COR-L47 (cell line): ENCODE results near the gene IRF2BPL.
"Not testable (repeated sequence)": the region's sequence is repeated elsewhere in the genome, so short reads cannot be mapped to it uniquely, and the experiment has no call there.

Source experiments
- DNase-seq: peaks from one replicate; lab custom pipeline; 2025; lab: John Stamatoyannopoulos, UW

Gene IRF2BPL

DNA sequence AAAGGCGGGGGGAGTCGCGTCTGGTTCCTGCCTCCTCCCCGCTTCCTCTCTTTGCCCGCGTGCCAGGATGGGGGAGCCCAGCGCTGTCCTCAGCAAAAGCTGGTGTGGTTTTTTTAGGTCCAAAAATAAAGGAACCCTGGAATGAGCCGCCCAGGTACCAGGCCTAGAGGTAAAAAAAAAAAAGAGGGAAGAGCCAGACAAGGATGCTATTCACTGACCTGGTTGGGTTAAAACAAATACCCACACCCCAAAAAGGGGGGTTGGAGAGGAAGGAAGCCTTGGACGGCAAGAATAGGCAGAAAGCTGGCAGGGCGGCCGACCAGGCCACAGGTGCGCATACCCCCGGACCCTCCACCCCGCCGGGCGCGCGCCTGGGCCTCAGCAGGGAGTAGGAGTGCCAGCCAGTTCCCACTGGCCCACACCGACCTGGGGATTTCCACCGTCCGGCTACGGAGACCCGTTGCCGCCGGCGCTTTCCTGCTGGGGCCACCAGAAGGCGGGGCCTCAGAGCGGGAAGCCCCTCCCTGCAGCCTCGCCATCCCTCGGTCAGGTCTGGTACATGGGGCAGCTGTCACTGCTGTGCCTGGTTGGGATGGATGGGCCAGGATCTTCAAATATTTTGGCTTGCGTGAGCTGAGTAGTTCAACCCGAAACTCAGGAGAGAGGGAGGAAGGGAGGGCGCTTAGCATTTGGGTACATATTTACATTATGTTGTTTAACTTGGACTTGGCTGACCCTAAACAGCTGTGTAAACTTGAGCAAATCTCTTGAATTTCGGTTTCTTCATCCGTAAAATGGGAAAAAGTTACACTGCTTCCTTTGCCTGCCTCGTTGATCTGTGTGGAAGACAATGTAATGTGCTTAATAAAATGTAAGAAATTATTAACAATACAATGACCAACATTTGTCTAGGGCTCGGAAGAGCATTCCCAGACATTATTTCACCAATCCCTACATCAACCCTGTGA is 5.4 kb upstream of the IRF2BPL start:
- peak; percentile 85 for DNase-seq

DNA sequence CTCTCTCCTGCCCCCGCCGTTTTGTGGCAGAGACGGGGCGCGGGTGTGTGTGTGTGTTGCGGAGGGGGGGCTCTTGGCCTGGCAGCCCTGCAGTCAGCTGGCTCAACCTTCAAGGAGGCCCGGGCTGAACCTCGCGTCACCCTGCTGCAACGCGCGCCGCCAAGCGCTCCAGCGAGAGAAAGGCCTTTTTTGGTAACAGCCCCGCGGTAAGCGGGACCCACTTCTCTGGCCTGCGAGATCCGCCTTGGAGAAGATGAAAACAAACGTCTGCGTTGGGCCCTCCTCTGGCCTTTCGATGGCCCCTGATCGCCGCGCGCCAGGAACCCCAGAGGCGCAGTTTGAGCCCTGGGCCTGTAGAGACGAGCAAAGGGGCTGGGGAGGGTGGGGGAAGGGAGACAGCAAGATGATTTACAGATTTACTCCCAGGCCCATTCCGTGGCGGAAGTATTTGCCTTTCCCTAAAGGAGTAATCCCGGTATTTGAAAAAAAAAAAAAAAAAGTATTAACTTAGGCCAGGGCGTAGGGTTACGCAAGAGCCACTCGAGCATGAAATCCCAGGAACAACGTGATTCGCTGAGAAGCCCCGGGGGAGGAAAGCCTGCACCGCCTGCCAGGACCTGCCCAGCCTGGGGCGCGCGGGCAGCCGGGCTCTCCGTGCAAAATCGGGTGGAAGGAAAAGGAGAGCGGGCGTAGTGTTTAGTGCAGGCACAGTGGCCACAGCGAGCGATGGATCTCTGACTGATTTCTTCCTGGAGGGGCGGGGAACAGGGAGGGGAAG is 4.5 kb upstream of the IRF2BPL start:
- DNase-seq = peak; percentile 81

DNA sequence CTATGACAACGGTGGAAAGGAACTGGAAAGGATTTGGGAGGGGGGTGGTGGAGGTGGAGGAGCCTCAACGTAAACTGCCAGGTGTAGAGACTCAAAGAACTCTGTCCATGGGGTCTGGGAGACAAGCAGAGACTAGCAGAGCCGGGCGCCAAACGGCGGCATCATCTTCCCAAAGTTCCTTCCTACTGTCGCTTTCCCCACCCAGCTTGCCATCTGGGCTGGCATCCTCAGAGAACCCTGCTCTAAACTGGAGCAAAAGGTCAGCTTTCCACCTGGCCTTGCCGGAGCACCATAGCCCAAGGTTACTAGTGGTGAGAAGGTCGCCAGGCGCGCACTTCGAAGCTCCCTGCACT is 4.0 kb upstream of the IRF2BPL start:
- no peak for DNase-seq

DNA sequence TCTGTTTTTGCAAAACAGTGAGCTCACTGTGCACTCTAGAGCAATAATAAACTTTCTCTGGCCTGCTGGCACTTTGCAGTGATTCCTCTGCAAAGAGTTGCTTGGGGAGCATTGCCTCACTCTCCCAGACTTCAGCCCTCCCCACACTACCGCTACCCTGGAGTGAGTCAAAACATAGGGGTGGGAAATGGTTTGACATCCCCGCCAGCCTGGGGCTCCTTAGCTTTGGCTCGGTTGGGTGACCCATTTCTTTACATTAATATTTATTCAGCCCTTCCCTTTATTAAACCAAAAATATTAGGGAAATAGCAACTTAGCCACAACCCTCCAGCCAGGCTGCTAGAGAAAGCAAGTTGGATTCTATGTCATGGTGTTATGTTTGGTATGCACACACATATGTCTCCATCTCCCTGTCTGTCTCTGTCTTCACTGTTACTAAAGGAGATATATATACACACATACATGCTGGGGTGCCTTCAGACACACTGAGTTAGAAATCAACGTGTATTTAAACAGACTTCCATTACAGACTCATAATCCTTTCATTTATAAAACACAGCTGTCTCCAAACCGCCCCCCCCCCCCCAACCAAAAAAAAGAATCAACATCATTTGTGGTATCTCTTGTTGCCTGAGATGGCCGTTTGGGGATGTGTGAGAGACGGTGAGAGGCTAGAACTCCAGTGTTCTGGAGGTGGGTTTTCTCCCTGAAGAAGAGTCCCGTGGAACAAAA is 3.4 kb upstream of the IRF2BPL start:
- DNase-seq = no peak

DNA sequence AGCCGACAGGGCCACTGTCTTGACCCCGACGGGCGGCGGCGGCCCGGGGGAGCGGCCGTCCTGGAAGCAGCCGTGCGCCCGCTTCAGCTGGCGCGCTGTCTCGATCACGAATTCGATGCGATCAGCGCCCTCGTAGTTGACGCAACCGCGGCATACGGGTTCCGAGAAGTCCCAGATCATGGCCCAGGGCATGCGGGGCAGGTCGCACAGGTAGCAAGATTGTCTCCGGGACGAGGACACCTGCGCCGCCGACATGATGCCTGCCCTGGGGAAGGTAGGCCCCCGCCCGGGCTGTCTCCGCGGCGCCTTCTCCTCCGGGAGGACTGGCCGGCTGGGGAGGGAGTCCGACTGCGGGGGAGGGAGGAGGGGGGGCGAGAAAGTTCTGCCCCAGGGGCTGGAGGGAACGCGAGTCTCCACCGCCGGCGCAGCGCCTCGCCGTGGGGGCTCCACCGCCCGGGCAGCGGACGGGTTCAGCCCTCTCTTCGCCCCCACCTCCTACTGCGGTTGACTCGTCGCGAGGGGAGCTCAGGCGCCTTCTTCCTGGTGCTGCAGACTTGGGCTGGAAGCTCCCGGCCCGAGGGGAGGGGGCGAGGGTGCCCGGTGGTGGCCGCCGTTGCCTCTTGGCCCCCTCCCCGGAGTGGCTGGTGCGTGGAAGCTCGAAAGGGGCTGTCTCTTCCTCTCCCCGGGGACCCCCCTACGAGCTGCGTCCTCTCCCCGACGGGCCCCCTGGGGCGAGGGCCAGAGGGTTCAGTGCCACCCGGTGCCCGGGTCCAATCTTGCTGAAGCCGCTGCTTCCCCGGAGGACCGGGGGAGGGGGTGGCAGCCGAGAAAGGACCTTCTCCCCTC is 747 bp downstream of the IRF2BPL start:
- peak; percentile 80 for DNase-seq

DNA sequence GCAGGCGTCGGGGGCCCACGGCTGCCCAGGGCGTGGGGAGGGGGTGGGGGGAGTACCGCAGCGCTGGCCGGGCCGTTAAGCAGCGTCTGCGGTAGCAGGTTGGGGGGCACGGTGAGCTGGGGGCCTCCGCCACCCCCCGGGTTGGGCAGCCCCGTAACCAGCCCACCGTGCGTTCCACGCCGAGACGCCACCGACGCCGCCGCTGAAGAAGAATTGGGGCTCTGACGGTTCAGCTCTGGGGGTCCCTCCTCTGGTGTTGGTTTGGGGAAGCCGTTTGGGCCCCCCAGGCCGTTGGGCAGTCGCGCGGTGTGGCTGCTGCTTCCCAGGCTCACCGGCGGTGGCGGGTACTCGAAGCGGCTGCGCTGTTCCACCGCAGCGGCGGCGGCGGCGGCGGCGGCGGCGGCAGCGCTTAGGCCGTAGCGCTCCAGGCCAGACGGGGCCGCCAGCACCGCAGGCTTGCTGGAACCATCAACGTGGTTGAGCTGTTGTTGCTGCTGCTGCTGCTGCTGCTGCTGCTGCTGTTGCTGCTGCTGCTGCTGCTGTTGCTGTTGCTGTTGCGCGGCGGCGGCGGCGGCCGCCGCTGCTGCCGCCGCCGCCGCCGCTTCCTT is 1.5 kb downstream of the IRF2BPL start:
- DNase-seq = peak; percentile 43

DNA sequence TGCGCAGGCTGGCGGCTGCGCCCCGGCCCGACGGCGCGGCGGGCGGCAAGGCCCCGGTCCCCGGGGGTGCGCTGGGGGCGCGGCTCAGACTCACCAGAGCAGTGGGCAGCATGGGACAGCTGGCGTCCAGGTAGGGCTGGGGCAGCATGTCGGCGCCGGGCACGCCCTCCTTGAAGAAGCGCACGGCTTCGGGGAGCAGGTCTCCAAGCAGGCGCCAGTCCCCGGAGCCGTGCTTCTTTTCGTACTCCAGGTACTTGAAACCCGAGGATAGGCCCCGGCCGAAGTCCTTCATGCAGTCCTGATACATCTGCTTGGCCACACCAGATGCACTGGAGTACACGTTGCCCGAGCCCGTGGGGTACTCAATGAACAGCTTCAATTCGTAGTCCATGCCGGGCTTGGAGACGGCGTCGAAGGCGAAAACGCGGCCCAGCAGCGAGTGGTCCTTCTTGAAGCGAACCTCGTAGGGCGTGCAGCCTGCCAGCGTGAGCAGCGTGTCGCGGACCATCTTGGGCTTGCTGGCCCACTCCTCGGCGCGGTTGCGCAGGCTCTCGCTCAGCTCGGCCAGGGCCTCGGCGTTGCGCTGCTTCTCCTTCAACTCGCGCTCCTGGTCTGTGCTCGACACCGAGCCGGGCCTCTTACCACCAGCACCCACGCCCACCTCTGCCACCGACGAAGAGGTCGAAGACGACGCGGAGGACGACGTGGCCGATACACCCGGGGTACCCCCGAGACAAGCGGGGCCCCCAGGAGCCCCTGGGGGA is 2.2 kb downstream of the IRF2BPL start:
- no peak for DNase-seq

DNA sequence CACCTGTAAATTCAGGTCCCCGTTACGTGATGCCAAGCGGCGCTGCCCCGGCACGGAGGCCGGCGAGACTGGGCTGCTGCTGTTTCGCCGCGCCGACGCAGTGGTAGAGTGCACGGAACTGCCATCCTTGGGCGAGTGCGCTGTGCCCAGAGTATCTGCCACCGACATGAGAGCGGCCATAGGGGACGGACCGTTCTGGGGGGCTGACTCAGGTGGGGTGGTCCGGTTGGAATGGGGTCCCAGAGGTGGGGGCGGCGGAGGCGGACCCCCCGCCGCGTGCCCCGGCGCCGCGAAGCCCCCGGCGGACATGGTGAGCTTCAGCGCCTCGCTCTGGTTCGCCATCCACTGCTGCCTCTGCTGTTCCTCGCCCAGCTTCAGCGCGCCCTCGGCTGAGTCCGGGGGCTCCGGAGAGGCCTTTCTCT is 2.8 kb downstream of the IRF2BPL start:
- no peak for DNase-seq

DNA sequence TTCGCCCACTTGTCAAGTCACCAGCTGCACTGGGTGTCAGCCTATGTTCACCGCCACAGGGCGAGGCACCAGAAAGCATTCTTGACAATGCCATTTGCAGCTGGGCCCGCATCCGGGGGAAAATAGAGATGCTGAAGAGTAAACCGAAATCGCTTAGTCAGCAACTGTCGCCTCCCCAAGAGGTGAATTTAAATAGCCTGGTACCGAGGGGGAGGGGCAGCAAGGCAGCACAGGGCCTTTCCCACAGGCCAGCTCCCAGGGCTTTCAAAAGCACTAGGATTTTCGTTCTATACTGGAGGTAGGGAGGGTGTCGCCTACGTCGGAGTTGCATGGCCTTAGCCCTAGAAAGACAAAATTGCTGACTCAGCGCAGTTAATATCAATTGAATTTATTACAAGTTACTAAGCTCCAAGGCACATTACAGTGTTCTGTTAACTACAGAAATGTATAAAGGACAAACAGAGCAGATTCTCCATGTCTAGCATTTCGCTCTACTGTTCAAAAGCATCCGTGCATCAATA is 4.3 kb downstream of the IRF2BPL start:
- no peak for DNase-seq

DNA sequence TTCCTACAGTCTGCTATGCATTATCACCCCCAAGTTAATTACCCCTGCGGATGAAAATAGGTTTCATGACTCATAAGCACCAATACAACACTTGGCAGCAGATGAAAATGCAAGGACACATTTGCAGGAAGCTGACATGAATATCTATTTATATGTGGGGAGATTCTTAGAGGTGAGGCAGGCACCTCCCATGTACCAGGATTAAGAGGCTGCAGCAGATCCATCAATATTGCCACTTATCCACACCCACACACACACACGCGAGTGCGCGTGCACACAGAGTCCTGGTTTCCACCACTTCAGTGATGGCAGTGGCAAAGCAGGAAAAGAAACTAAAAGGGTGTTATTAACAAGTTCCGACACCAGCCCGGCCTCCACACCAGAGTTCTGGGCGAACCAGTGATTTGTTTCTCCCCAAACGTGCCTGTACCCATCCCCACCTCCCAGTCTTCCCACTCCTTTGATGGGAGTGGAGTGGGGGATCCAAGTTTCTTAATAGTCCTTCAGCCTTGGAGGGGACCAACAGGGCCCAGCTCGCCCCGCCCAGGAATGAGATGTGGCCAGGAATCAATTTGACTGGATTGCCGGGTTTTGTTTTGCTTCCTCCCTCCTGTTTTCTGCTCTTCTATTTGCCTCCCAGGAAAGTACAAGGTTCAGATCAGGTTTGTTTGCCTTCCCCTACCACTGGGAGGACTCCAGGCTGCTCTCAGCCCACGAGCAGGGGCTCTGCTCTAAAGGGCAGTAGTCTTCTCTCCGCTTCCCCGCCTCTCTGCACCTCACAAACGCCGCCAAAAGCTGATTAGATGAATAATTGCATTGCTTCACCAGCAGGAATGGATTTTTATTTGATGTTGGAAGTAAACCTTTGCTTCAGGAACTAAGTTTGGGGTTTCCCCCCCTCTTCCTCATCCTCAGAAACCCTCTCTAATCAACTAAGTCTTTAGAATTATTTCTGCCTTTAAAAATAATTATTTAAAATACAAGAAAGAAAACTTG is 5.2 kb downstream of the IRF2BPL start:
- peak; percentile 64 for DNase-seq

DNA sequence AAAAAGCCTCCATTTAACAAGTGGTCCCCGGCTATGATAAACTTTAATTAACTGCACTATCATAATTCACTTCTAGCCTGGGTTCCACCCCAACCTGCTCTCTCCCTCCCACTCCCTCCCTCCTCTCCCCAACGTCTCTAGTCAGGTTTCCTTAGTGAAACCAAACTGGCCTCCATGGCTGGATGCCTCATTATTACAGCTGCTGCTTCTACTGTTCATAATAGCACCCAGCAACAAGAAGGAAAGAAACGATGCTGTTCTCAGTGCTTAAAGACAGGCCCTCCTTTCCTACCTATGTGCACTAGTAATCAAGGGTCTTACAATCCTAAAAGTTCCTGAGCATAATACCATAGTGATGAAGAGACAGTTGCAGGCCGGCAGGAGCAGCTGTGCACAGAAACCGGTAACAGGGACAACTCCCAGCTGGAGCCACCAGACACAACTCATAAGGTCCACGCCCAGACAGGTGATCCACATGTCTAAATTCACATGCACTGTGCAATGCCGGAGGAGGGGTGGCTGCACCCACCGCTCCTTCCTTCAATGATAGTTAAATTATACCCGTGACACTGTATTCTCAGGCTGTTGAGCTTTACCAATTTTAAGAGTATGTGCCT is 6.2 kb downstream of the IRF2BPL start:
- DNase-seq = peak; percentile 76

DNA sequence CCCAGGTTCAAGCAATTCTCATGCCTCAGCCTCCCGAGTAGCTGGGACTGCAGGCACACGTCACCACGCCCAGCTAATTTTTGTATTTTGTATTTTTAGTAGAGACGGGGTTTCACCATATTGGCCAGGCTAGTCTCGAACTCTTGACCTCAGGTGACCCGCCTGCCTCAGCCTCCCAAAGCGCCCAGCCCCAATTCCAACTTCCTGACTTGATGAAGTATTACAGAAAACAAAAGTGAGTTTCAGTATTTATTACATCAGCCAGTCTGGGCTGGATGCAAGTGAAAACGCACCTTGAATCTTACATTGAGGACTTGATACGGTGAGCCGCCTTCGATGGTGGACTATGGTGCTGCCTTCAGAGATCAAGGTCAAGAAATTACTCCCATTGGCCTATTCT is 7.1 kb downstream of the IRF2BPL start:
- not testable (repeated sequence) for DNase-seq

DNA sequence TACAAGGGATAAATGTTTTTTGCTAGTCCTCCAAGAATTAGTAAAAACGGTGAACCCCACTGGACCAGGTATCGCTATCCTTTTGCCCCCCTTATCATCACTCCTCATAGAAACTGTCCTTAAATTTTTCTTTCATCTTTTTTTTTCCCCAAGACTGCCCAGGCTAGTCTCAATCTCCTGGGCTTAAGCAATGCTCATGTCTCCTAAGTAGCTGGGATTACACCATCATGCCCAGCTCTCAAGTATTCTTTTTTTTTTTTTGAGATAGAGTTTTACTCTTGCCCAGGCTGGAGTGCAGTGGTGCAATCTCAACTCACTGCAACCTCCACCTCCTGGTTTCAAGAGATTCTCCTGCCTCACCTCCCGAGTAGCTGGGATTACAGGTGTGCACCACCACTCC is 9.7 kb downstream of the IRF2BPL start:
- DNase-seq = no peak

DNA sequence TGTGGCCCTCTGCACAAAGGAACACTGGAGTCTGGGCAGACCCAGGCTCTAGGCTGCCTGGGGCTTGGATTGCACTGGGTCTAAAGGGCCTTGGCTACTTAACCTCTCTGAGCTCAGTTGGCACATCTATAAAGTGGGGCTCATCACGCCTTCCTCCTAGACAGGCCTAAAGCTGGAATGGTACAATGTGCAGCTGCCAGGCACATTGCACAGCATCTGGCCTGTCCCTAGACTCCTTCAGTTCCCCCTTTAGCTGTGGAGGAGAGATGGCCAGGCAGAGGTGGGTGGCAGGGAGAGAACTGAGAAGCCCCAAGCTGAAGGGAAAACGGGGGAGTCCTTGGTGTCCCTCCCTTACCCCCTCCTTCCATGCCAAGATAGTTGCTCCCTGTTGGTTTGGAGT is 10.8 kb downstream of the IRF2BPL start:
- no peak for DNase-seq

DNA sequence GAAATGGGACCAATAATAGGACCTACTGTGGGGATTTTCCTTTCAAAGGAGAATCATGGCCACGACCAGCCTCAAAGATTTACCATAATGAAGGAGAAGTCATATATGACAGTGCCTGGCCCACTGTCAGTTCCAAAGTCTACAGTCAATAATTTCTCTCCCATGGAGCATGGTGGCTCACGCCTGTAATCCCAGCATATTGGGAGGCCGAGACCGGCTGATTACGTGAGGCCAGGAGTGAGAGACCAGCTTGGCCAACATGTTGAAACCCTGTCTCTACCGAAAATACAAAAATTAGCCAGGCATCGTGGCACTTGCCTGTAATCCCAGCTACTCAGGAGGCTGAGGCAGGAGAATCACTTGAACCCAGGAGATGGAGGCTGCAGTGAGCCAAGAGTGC is 13.8 kb downstream of the IRF2BPL start:
- DNase-seq = no peak

DNA sequence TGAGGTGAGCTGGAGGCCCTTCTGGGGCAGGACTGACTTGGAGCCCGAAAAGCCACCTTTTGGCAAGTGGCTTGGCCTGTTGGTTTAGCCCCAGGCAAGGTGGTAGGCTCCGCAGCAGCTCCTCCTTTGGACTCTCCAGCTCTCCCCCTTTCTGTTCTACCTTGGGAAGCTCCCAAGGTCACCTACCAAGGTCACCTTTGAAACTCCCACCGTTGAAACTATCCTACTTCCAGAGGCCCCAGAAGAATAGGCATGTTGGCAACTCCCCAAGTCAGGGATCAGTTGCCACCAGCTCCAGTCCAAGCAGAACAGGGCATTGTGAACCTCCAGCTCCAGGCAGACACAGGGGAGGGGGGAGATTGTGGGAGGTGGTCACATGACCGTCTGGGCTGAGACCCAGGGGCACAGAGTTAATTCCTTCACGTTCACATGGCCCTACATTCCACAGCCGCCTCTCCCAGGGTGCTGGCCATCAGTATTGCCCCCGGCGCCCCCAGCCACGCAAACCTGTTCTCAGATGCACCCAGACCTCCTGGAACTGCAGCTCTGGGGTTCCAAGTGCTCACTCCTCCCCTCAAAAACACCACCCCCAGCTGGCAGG is 14.4 kb downstream of the IRF2BPL start:
- no peak for DNase-seq

DNA sequence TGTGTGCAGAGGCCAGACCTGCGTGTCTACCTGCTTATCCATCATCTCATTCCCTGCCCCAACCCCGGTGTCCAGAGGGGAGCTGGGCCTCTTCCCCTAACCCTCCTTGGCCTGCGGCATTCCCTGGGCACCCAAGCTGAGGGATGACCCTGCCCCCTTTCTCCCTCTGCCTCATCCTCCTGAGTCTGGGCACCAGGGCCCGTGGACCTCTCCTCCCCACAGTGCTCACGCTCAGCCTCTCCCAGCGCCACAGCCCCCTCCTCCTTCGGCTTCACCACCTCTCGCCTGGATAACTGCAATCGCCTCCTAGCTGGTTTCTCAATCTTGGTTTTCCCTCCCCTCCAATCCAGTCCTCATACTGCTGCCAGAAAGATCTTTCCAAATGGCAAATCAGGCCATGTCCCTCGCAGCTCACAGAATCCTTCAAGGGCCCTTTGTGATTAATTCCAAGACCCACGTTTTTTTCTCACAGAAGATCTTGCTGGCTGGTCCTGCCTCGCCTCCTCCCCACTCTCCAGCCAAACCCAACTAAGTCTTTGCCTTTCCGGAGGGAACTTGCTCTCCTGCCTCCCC is 16.2 kb downstream of the IRF2BPL start:
- no peak for DNase-seq

DNA sequence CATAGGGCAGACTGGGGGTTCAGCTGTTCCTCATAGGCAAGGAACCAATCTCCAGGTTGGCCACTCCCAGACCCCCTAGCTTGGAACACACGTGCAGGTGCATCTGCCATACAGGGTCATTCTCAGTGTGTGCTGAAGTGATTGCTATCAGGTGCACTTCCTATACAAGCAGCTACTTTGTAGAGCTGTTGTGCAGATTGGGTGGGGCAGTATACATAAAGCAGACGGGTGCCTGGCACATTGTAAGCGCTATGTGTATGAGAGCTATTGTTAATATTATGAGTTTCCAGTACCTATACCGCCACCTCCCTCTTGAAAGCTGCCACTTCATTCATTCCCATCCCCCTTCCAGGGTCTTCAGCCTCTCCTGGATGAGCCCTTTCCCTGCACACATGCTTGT is 17.3 kb downstream of the IRF2BPL start:
- DNase-seq = peak; percentile 62
